HL-60 (cell line): ENCODE data around the gene LPXN.

ENCODE experiments used
- DNase-seq, 2 experiments: peaks; one replicate each; pipeline ENCODE4 v3.0.0-alpha.2; 2010 to 2020; ENCODE audit warnings: low read depth in 1 of 2, low spot score in 1 of 2
- H3K27ac ChIP-seq: fragments of 250-450 bp; sonication (Bioruptor Pico); replicated peaks from 2 replicates; pipeline ENCODE4 v1.5.1; 2020; ENCODE audit warnings: mild to moderate bottlenecking, moderate library complexity
- H3K27me3 ChIP-seq: fragments of 250-450 bp; sonication (Bioruptor Pico); 2 replicates; pipeline ENCODE4 v1.5.1; 2021; ENCODE audit warnings: mild to moderate bottlenecking, moderate library complexity; ENCODE audit not compliant: insufficient read depth, poor library complexity, severe bottlenecking
- H3K4me3 ChIP-seq: replicated peaks from 2 replicates; pipeline ENCODE4 v1.5.1; 2011; ENCODE audit warnings: mild to moderate bottlenecking, control low read depth, low read length; ENCODE audit not compliant: insufficient read depth
- GABPA ChIP-seq: IDR thresholded peaks from 2 replicates; pipeline ENCODE4 v1.6.1; 2012; ENCODE audit warnings: low read depth
- POLR2AphosphoS5 ChIP-seq: IDR thresholded peaks from 2 replicates; pipeline ENCODE4 v1.6.1; 2012; ENCODE audit warnings: low read depth
- SPI1 ChIP-seq: IDR thresholded peaks from 2 replicates; pipeline ENCODE4 v1.6.1; 2012; ENCODE audit warnings: low read depth, mild to moderate bottlenecking, borderline replicate concordance
- TF ChIP-seq, protein P1 (sequence below): IDR thresholded peaks from one replicate; pipeline ENCODE4 v1.5.1; 2011; ENCODE audit warnings: low read length, control low read depth, inconsistent platforms; ENCODE audit not compliant: insufficient read depth
- TF ChIP-seq, protein P2 (sequence below): IDR thresholded peaks from 2 replicates; pipeline ENCODE4 v1.6.1; 2012; ENCODE audit warnings: low read depth; ENCODE audit not compliant: insufficient replicate concordance

Gene LPXN

DNA sequence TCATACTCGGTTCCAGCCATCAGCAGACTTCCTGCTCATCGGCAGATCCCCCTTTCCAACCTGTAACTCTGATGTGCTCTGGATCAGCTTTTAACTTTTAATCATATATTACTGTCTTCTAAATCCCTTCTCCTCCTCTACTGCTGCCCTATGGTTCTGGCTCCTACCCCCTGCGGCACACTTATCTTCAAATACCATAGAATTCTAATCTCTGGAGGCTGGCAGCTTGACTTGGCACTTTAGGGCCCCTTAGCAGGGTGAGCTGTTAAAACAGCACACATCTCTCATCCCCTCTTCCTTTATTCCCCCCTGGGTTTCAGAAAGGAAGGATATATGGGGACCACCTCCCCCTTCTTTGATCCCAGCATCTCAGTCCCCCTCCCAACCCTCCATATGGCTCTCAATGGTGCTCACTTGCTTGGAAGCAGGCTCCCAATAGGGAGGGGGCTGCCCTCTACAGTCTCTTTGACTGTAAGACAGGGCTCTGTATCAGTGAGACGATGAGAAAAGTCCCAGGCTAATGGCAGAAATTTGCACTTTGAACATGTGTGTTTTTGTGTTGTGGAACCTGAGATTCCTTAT is 42.4 kb upstream of the LPXN start:
- TF ChIP-seq GABPA (no peak), POLR2AphosphoS5 (no peak), SPI1 (no peak)
- TF ChIP-seq, protein P1, sequence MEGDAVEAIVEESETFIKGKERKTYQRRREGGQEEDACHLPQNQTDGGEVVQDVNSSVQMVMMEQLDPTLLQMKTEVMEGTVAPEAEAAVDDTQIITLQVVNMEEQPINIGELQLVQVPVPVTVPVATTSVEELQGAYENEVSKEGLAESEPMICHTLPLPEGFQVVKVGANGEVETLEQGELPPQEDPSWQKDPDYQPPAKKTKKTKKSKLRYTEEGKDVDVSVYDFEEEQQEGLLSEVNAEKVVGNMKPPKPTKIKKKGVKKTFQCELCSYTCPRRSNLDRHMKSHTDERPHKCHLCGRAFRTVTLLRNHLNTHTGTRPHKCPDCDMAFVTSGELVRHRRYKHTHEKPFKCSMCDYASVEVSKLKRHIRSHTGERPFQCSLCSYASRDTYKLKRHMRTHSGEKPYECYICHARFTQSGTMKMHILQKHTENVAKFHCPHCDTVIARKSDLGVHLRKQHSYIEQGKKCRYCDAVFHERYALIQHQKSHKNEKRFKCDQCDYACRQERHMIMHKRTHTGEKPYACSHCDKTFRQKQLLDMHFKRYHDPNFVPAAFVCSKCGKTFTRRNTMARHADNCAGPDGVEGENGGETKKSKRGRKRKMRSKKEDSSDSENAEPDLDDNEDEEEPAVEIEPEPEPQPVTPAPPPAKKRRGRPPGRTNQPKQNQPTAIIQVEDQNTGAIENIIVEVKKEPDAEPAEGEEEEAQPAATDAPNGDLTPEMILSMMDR: no peak
- TF ChIP-seq, protein P2, sequence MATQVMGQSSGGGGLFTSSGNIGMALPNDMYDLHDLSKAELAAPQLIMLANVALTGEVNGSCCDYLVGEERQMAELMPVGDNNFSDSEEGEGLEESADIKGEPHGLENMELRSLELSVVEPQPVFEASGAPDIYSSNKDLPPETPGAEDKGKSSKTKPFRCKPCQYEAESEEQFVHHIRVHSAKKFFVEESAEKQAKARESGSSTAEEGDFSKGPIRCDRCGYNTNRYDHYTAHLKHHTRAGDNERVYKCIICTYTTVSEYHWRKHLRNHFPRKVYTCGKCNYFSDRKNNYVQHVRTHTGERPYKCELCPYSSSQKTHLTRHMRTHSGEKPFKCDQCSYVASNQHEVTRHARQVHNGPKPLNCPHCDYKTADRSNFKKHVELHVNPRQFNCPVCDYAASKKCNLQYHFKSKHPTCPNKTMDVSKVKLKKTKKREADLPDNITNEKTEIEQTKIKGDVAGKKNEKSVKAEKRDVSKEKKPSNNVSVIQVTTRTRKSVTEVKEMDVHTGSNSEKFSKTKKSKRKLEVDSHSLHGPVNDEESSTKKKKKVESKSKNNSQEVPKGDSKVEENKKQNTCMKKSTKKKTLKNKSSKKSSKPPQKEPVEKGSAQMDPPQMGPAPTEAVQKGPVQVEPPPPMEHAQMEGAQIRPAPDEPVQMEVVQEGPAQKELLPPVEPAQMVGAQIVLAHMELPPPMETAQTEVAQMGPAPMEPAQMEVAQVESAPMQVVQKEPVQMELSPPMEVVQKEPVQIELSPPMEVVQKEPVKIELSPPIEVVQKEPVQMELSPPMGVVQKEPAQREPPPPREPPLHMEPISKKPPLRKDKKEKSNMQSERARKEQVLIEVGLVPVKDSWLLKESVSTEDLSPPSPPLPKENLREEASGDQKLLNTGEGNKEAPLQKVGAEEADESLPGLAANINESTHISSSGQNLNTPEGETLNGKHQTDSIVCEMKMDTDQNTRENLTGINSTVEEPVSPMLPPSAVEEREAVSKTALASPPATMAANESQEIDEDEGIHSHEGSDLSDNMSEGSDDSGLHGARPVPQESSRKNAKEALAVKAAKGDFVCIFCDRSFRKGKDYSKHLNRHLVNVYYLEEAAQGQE: no peak

GRCh38 chr11:58616594-58616993 is 40.9 kb upstream of the LPXN start:
- Histone ChIP-seq H3K4me3 (no peak overlapping the region), H3K27me3 (no peaks in the 10 kb centered on the region), H3K27ac (no peak overlapping the region)
- TF ChIP-seq, protein P1: no peak
- no peak for DNase-seq

More for the DNA sequence above, 42.4 kb upstream of the LPXN start:
- no peak overlapping the region for H3K4me3 ChIP-seq
- H3K27me3 ChIP-seq: no peaks in the 10 kb centered on the region
- H3K27ac ChIP-seq: no peak overlapping the region
- DNase-seq: no peak

DNA sequence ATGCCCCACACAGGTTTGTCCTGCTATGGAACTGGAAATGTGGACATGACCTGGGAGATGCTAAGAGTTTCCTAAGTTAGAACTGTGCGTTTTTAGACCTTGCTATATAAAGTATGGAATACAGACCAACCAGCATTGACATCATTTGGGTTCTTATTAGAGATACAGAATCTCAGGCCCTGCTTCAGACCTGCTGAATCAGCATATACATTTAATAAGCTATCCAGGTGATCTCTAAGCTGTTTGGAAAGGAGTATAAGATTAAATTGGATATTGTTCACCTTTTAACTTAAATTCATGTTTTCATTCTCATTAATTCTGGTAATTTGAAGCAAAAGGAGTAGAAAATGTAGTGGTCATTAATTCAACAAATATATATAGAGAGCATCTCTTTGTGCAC is 39.9 kb upstream of the LPXN start:
- DNase-seq: no peak
- TF ChIP-seq, protein P2: no peak
- TF ChIP-seq POLR2AphosphoS5: no peak
- TF ChIP-seq, protein P1: no peak
- no peak for TF ChIP-seq GABPA
- H3K27me3 ChIP-seq: no peaks in the 10 kb centered on the region
- no peak overlapping the region for H3K27ac ChIP-seq
- no peak overlapping the region for H3K4me3 ChIP-seq

- H3K27me3 ChIP-seq: no peaks in the 10 kb centered on the region
- H3K4me3 ChIP-seq: no peak overlapping the region
- TF ChIP-seq, protein P1: no peak
- TF ChIP-seq, protein P2: no peak
- TF ChIP-seq POLR2AphosphoS5 (no peak), SPI1 (no peak), GABPA (no peak)
- DNase-seq: no peak
- H3K27ac ChIP-seq: no peak overlapping the region
These were observed 37.6 kb upstream of the LPXN start for GRCh38 chr11:58613228-58613627.
